ENCODE data around the gene CYTH4. TPM values are rescaled to one million over a fixed set of nuclear protein-coding genes. Genes with fewer than 3 reads are reported as not detected.

CYTH4 gene
- total and polyA plus RNA-seq, 2 of the 8 experiments (the other 6 are each of a cell fraction or from before 2014, with no cell fraction given): 0.09 TPM; not detected in 1

DNA sequence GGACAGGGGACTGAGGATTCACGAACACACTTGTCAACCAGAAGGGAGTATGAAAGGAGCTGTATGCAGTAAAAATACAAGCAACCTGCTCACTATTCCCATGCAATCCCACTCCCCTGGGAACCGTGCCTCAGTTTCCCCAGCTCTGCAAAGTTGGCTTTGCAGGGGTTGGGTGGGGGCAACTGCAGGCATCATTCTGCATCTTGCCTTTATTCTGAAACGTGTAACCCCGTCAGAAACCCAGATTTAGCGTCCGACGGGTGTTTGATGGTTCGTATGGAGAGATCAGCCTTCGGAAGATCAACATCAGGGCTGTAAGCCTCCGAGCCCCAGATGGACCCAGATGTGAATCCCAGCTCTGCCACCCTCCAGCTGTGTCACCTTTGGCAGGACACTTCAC, 3.6 kb downstream of the CYTH4 start:
- H3K4ac ChIP-seq (replicated peaks; ENCODE audit: insufficient read length, low read depth, low read length): no peak overlapping the region
- H3K14ac ChIP-seq (ENCODE audit: insufficient read length): no peak overlapping the region
- H3K9me3 ChIP-seq (ENCODE audit: insufficient read depth in 2 of 2, low read depth in 1 of 2, low read length in 1 of 2): no peaks in the 10 kb centered on the region
- no peak for TF ChIP-seq ATF3 (IDR thresholded peaks at IDR 0.05; ENCODE audit: insufficient read depth, low read depth, low read length)
- TF ChIP-seq SRF (IDR thresholded peaks at IDR 0.05; ENCODE audit: low read depth, low read length): no peak
- no peak overlapping the region for H3K56ac ChIP-seq (replicated peaks; ENCODE audit: insufficient read length, low read depth, low read length)
- FAIRE-seq (no peak), DNase-seq (ENCODE audit: low read depth in 1 of 2, low spot score in 2 of 2) (no peak)
- no peak overlapping the region for H4K8ac ChIP-seq (ENCODE audit: extremely low read depth, insufficient read depth, low read length)
- no peaks in the 10 kb centered on the region for H3K36me3 ChIP-seq (ENCODE audit: control insufficient read depth in 2 of 4, insufficient read depth in 4 of 4, low read length in 3 of 4)
- POLR2A ChIA-PET (ENCODE audit: partially characterized antibody): interaction anchor here (0.6 to 1.2 kb wide), 2 partner anchors 10 to 185 kb away, joined by 3 to 4 read pairs; no protein-coding TSS in a partner anchor
- no peaks in the 10 kb centered on the region; a peak in 3 of 7 replicates for H3K27me3 ChIP-seq (replicated peaks in 1 of 4; ENCODE audit: control insufficient read depth in 3 of 4, extremely low read depth in 1 of 4, insufficient read depth in 3 of 4, low read length in 3 of 4)
- no peak overlapping the region for H2BK120ac ChIP-seq (replicated peaks; ENCODE audit: low read depth, low read length)
- H2BK15ac ChIP-seq (ENCODE audit: low read length): no peak overlapping the region
- no peak overlapping the region for H3K27ac ChIP-seq (ENCODE audit: low read depth, low read length)
- no peak overlapping the region for H3K4me3 ChIP-seq (ENCODE audit: extremely low read depth in 1 of 4, insufficient read depth in 2 of 4, low read depth in 3 of 4, low read length in 4 of 4)
- no peak overlapping the region for H2BK5ac ChIP-seq (ENCODE audit: low read depth, low read length)
- CTCF ChIA-PET (ENCODE audit: partially characterized antibody): interaction anchor here (1.0 to 2.1 kb wide), 6 partner anchors 11 to 278 kb away, joined by 3 to 6 read pairs (median 4); no protein-coding TSS in a partner anchor
- WGBS, 2 experiments (ENCODE audit: extremely low coverage in 1 of 2, insufficient coverage in 1 of 2, insufficient read length in 1 of 2, insufficient replicate concordance in 2 of 2, low coverage in 1 of 2, low lambda C conversion rate in 2 of 2, missing lambda C conversion rate in 1 of 2): 88% methylated on average over 10 of the region's 10 CpGs; no CpG with 5 or more reads in 1 of the 2 experiments
- H3K18ac ChIP-seq (ENCODE audit: extremely low read depth, low read length): no peak overlapping the region
- H3K23me2 ChIP-seq (ENCODE audit: low read depth, low read length): no peaks in the 10 kb centered on the region
- no peak overlapping the region for H3K4me2 ChIP-seq (ENCODE audit: insufficient read depth in 1 of 2, low read depth in 2 of 2, low read length in 2 of 2)
- H2BK20ac ChIP-seq (ENCODE audit: low read length): no peak overlapping the region
- no peak overlapping the region for H3K9ac ChIP-seq (replicated peaks in 1 of 4; ENCODE audit: extremely low read depth in 1 of 4, low read depth in 3 of 4, low read length in 3 of 4)
- H2BK12ac ChIP-seq (ENCODE audit: low read depth, low read length): no peak overlapping the region
- H4K5ac ChIP-seq (ENCODE audit: insufficient read length, low read depth, low read length): no peak overlapping the region
- H2AFZ ChIP-seq (ENCODE audit: low read length): no peak overlapping the region
- no peaks in the 10 kb centered on the region for H3K79me2 ChIP-seq (ENCODE audit: control insufficient read depth in 1 of 2, insufficient read depth in 2 of 2, low read length in 2 of 2)
- H3K4me1 ChIP-seq (replicated peaks in 1 of 4; ENCODE audit: control insufficient read depth in 3 of 4, insufficient read depth in 4 of 4, low read length in 3 of 4): peaks cover 0 to 15% (median 3%) of the 10 kb centered on the region in 4 experiments; a peak in 4 of 7 replicates
- no peak overlapping the region for H2AK5ac ChIP-seq (ENCODE audit: low read depth, low read length)
- H3K23ac ChIP-seq (ENCODE audit: insufficient read length): no peak overlapping the region
- no peaks in the 10 kb centered on the region for H4K20me1 ChIP-seq (replicated peaks in 1 of 2; ENCODE audit: control insufficient read depth in 1 of 2, insufficient read depth in 2 of 2, low read length in 2 of 2)
- H4K91ac ChIP-seq (replicated peaks; ENCODE audit: insufficient read length, low read length): no peak overlapping the region
- no peaks in the 10 kb centered on the region for H3K79me1 ChIP-seq (ENCODE audit: low read depth, low read length)

Data from H1 (cell line).